SK-N-SH (cell line): ENCODE measurements around the gene SYNE3. TPM values are rescaled to one million over a fixed set of nuclear protein-coding genes. Genes with fewer than 3 reads are reported as not detected.

Experiments
- CTCF ChIA-PET: fragments of 300-600, 350-600 bp; formaldehyde crosslinking; extraction: SDS; loops from one replicate; lab custom pipeline; 2021; lab: Yijun Ruan, JAX
- POLR2A ChIA-PET: fragments of 350-600 bp; sonication (Branson Sonifier 250); formaldehyde crosslinking; extraction: SDS; loops from one replicate; lab custom pipeline; 2020; ENCODE audit warnings: antibody characterized with exemption, inconsistent platforms; lab: Yijun Ruan, JAX
- DNase-seq: peaks from one replicate; pipeline ENCODE4 v3.0.0; 2012
- H2AFZ ChIP-seq: fragments of 200-600 bp; sonication (generic); 2 replicates; pipeline ENCODE4 v1.8.1; 2016; ENCODE audit warnings: antibody characterized with exemption, mild to moderate bottlenecking, low read depth
- H3F3A ChIP-seq: fragments of 200-600 bp; sonication (generic); replicated peaks from 2 replicates; pipeline ENCODE3; 2016; ENCODE audit warnings: antibody characterized with exemption, mild to moderate bottlenecking; ENCODE audit not compliant: insufficient read depth
- H3K27ac ChIP-seq, 2 experiments: fragments of 200-500 bp in 1 of 2; fragments of 200-600 bp in 1 of 2; sonication (Bioruptor generic) in 1 of 2; sonication (generic), shearing (Covaris generic) in 1 of 2; 2 replicates each; pipeline versions ENCODE4 v1.5.1 to v1.6.1; 2014 to 2016; ENCODE audit warnings: low read depth in 2 of 2, inconsistent platforms in 1 of 2, low read length in 1 of 2, mild to moderate bottlenecking in 1 of 2, mixed read lengths in 1 of 2
- H3K27me3 ChIP-seq: fragments of 200-600 bp; sonication (generic), shearing (Covaris generic); 2 replicates; pipeline ENCODE4 v1.6.1; 2016; ENCODE audit warnings: mixed run types; ENCODE audit not compliant: insufficient read depth
- H3K36me3 ChIP-seq, 2 experiments: fragments of 200-500 bp in 1 of 2; fragments of 200-600 bp in 1 of 2; sonication (Bioruptor generic) in 1 of 2; sonication (generic) in 1 of 2; replicated peaks in 1 of 2; 2 replicates each; pipeline versions ENCODE3 to v1.5.1; 2014 to 2016; ENCODE audit warnings: low read length in 1 of 2, mild to moderate bottlenecking in 1 of 2; ENCODE audit not compliant: insufficient read depth in 2 of 2, control insufficient read depth in 1 of 2
- H3K4me1 ChIP-seq, 2 experiments: fragments of 200-500 bp in 1 of 2; fragments of 200-600 bp in 1 of 2; sonication (Bioruptor generic) in 1 of 2; sonication (generic), shearing (Covaris generic) in 1 of 2; 2 replicates each; pipeline versions ENCODE4 v1.5.1 to v1.6.1; 2014 to 2016; ENCODE audit warnings: low read depth in 1 of 2, low read length in 1 of 2, mixed run types in 1 of 2; ENCODE audit not compliant: insufficient read depth in 2 of 2, control insufficient read depth in 1 of 2
- H3K4me2 ChIP-seq: fragments of 200-600 bp; sonication (generic), shearing (Covaris generic); 2 replicates; pipeline ENCODE4 v1.6.1; 2017; ENCODE audit warnings: mixed run types
- H3K4me3 ChIP-seq, 2 experiments: fragments of 200-500 bp in 1 of 2; fragments of 200-600 bp in 1 of 2; sonication (Bioruptor generic) in 1 of 2; sonication (generic), shearing (Covaris generic) in 1 of 2; 2 replicates each; pipeline versions ENCODE4 v1.5.1 to v1.8.1; 2014 to 2016; ENCODE audit warnings: low read depth in 2 of 2, inconsistent platforms in 1 of 2, low read length in 1 of 2, mild to moderate bottlenecking in 1 of 2, mixed read lengths in 1 of 2, moderate library complexity in 1 of 2
- H3K79me2 ChIP-seq: fragments of 200-600 bp; sonication (generic); 2 replicates; pipeline ENCODE4 v1.8.1; 2017; ENCODE audit warnings: mild to moderate bottlenecking; ENCODE audit not compliant: insufficient read depth
- H3K9ac ChIP-seq: fragments of 200-600 bp; sonication (generic); 2 replicates; pipeline ENCODE4 v1.6.1; 2017; ENCODE audit warnings: mixed run types
- H3K9me2 ChIP-seq: fragments of 200-600 bp; sonication (generic); 2 replicates; pipeline ENCODE4 v1.6.1; 2017; ENCODE audit warnings: mixed run types
- H3K9me3 ChIP-seq: fragments of 200-600 bp; sonication (generic); 2 replicates; pipeline ENCODE4 v1.6.1; 2017; ENCODE audit warnings: mixed run types, mild to moderate bottlenecking, moderate library complexity
- H4K20me1 ChIP-seq: fragments of 200-600 bp; sonication (generic); 2 replicates; pipeline ENCODE4 v1.6.1; 2017; ENCODE audit warnings: mild to moderate bottlenecking, mixed run types; ENCODE audit not compliant: insufficient read depth
- EP300 ChIP-seq, 2 experiments: IDR thresholded peaks; 2 replicates each; pipeline versions ENCODE4 v1.4.0 to v1.6.1; 2012; ENCODE audit warnings: borderline replicate concordance in 1 of 2, low read depth in 1 of 2, low read length in 1 of 2
- FOSL2 ChIP-seq: IDR thresholded peaks from 2 replicates; pipeline ENCODE4 v1.4.0; 2012; ENCODE audit warnings: low read depth, mild to moderate bottlenecking, moderate library complexity, borderline replicate concordance
- FOXJ3 ChIP-seq: sonication (generic); formaldehyde crosslinking; IDR thresholded peaks from 2 replicates; pipeline ENCODE4 v1.5.1; 2020; ENCODE audit warnings: mild to moderate bottlenecking, missing genetic modification reagents
- FOXM1 ChIP-seq: IDR thresholded peaks from 2 replicates; pipeline ENCODE4 v1.4.0; 2012; ENCODE audit warnings: low read depth, mild to moderate bottlenecking
- GABPA ChIP-seq: IDR thresholded peaks from 2 replicates; pipeline ENCODE4 v1.4.0; 2012; ENCODE audit warnings: low read depth, mild to moderate bottlenecking
- GATA2 ChIP-seq: sonication (generic); formaldehyde crosslinking; IDR thresholded peaks from 2 replicates; pipeline ENCODE4 v1.5.0; 2020; ENCODE audit warnings: mild to moderate bottlenecking, missing genetic modification reagents
- IRF3 ChIP-seq: fragments of 150-350 bp; IDR thresholded peaks from 2 replicates; pipeline ENCODE4 v1.6.1; 2016; ENCODE audit warnings: mild to moderate bottlenecking, low read depth, low read length
- MAX ChIP-seq: IDR thresholded peaks from 2 replicates; pipeline ENCODE4 v1.4.0; 2012; ENCODE audit warnings: low read depth
- MXI1 ChIP-seq: IDR thresholded peaks from 2 replicates; pipeline ENCODE4 v1.6.1; 2012; ENCODE audit warnings: mild to moderate bottlenecking, low read depth, low read length, improper control_type of control experiment
- NFIC ChIP-seq: IDR thresholded peaks from 2 replicates; pipeline ENCODE4 v1.4.0; 2012; ENCODE audit warnings: borderline replicate concordance
- NRF1 ChIP-seq: IDR thresholded peaks from 2 replicates; pipeline ENCODE4 v1.6.1; 2012; ENCODE audit warnings: low read depth, mild to moderate bottlenecking, low read length
- PBX3 ChIP-seq: IDR thresholded peaks from 2 replicates; pipeline ENCODE4; 2012
- RAD21 ChIP-seq: IDR thresholded peaks from 2 replicates; pipeline ENCODE4 v1.6.1; 2012; ENCODE audit warnings: mild to moderate bottlenecking, low read length
- RCOR1 ChIP-seq: fragments of 150-350 bp; IDR thresholded peaks from 2 replicates; pipeline ENCODE4 v1.6.1; 2017; ENCODE audit warnings: antibody characterized with exemption, low read length
- RFX5 ChIP-seq: IDR thresholded peaks from 2 replicates; pipeline ENCODE4 v1.6.1; 2012; ENCODE audit warnings: mild to moderate bottlenecking, improper control_type of control experiment, low read length
- RXRA ChIP-seq: IDR thresholded peaks from 2 replicates; pipeline ENCODE4 v1.4.0; 2012; ENCODE audit warnings: low read depth, mild to moderate bottlenecking, borderline replicate concordance
- SIN3A ChIP-seq: IDR thresholded peaks from 2 replicates; pipeline ENCODE4 v1.6.1; 2012; ENCODE audit warnings: low read depth, mild to moderate bottlenecking, low read length, moderate library complexity, borderline replicate concordance
- TAF1 ChIP-seq: IDR thresholded peaks from 2 replicates; pipeline ENCODE4 v1.6.1; 2012; ENCODE audit warnings: low read depth, mild to moderate bottlenecking, low read length, moderate library complexity, borderline replicate concordance
- TCF12 ChIP-seq: IDR thresholded peaks from 2 replicates; pipeline ENCODE4 v1.4.0; 2012
- TEAD4 ChIP-seq: IDR thresholded peaks from 2 replicates; pipeline ENCODE4 v1.4.0; 2012; ENCODE audit warnings: mild to moderate bottlenecking, borderline replicate concordance; ENCODE audit not compliant: insufficient read depth
- YY1 ChIP-seq: IDR thresholded peaks from 2 replicates; pipeline ENCODE4 v1.4.0; 2012; ENCODE audit warnings: low read depth, mild to moderate bottlenecking
- ZBTB33 ChIP-seq: IDR thresholded peaks from 2 replicates; pipeline ENCODE4 v1.4.0; 2012; ENCODE audit warnings: low read depth, borderline replicate concordance
- WGBS: methylation state at CpG from one replicate; pipeline ENCODE4 v1.1.6; 2017; ENCODE audit warnings: low lambda C conversion rate; 5-methylcytosine and 5-hydroxymethylcytosine counted together
- polyA plus RNA-seq, 3 experiments: library from polyadenylated mRNA; depleted of rRNA; stranded (reverse); fragments of >200 nt; gene quantifications; 2 replicates each; pipeline ENCODE4 v1.2.3, GENCODE V29; 2012

Gene SYNE3
- polyA plus RNA-seq, 1 of the 3 experiments (the other 2 are of a cell fraction), result 2.0 TPM

GRCh38 chr14:95520346-95520745, 3.9 kb upstream of the SYNE3 start:
- H3F3A ChIP-seq, result peaks cover 28% of the 10 kb centered on the region
- DNase-seq, result no peak
- no peaks in the 10 kb centered on the region for H3K27me3 ChIP-seq
- ChIA-PET CTCF (interaction anchor here (0.7 to 9.6 kb wide), 7 partner anchors 11 to 104 kb away, joined by 3 to 97 read pairs (median 3); no protein-coding TSS in a partner anchor), POLR2A (interaction anchor here (0.6 to 1.9 kb wide), 4 partner anchors 14 to 80 kb away, joined by 3 to 10 read pairs (median 4); partner anchors contain the start of gene GLRX5)
- H3K36me3 ChIP-seq, result no peaks in the 10 kb centered on the region
- 61% methylated on average over 3 of the region's 3 CpGs for WGBS
- H3K27ac ChIP-seq, result peak overlapping the region; percentile 78 to 93
- no peaks in the 10 kb centered on the region; the same call in 1 of the 2 replicates for H3K79me2 ChIP-seq
- H3K4me1 ChIP-seq, result peaks cover 42 to 62% of the 10 kb centered on the region in 2 experiments
- H3K9ac ChIP-seq, result peak overlapping the region; percentile 3; the same call in 1 of the 2 replicates
- no peaks in the 10 kb centered on the region for H4K20me1 ChIP-seq
- H2AFZ ChIP-seq, result no peak overlapping the region
- no peak overlapping the region for H3K4me3 ChIP-seq
- H3K9me3 ChIP-seq, result no peaks in the 10 kb centered on the region
- peak overlapping the region; percentile 72 for H3K4me2 ChIP-seq
- H3K9me2 ChIP-seq, result no peaks in the 10 kb centered on the region
- TF ChIP-seq TCF12 (0 out of 2 replicates have a peak, but pooled peaks have one; percentile 10), FOSL2 (no peak)
- TF ChIP-seq, all 33 proteins: peak for 1

GRCh38 chr14:95519699-95520098, 3.2 kb upstream of the SYNE3 start:
- Histone ChIP-seq H4K20me1 (no peaks in the 10 kb centered on the region), H2AFZ (peak overlapping the region; percentile 21; the same call in 1 of the 2 replicates), H3K4me2 (peak overlapping the region; percentile 72), H3K27ac (peak overlapping the region; percentile 78 to 93), H3K79me2 (no peaks in the 10 kb centered on the region), H3K27me3 (no peaks in the 10 kb centered on the region), H3K9ac (peak overlapping the region; percentile 39; the same call in 1 of the 2 replicates), H3K36me3 (no peaks in the 10 kb centered on the region), H3F3A (peaks cover 28% of the 10 kb centered on the region), H3K4me1 (peaks cover 48 to 67% of the 10 kb centered on the region in 2 experiments), H3K4me3 (no peak overlapping the region), H3K9me2 (no peaks in the 10 kb centered on the region), H3K9me3 (no peaks in the 10 kb centered on the region)
- ChIA-PET CTCF (interaction anchor here (0.7 to 9.6 kb wide), 7 partner anchors 11 to 103 kb away, joined by 3 to 97 read pairs (median 3); no protein-coding TSS in a partner anchor), POLR2A (interaction anchor here (0.6 to 1.9 kb wide), 5 partner anchors 15 to 489 kb away, joined by 3 to 10 read pairs (median 4); partner anchors contain the start of gene GLRX5)
- 7% methylated on average over 6 of the region's 6 CpGs for WGBS
- DNase-seq, result peak; percentile 79
- TF ChIP-seq SIN3A (no peak), RCOR1 (no peak; the same call in 1 of the 2 replicates), TCF12 (peak; percentile 68), NFIC (peak; percentile 78), GATA2 (CRISPR knock-in tag) (no peak), ZBTB33 (0 out of 2 replicates have a peak, but pooled peaks have one; percentile 25), NRF1 (no peak), RFX5 (no peak), GABPA (no peak; the same call in 1 of the 2 replicates), FOXM1 (no peak), FOXJ3 (peak; percentile 85), TEAD4 (peak; percentile 32; the same call in 1 of the 2 replicates), YY1 (no peak), IRF3 (no peak), FOSL2 (peak; percentile 63; the same call in 1 of the 2 replicates), EP300 (IDR thresholded peaks at IDR 0.05; ENCODE audit: borderline replicate concordance in 1 of 2, low read depth in 1 of 2, low read length in 1 of 2) (peak; percentile 47 to 77; a peak in 2 of 4 replicates), RAD21 (peak; percentile 14; the same call in 1 of the 2 replicates), RXRA (no peak), MAX (peak; percentile 33; the same call in 1 of the 2 replicates), PBX3 (peak; percentile 57), MXI1 (peak; percentile 57; the same call in 1 of the 2 replicates), TAF1 (no peak)
